Liver (tissue), 9 donors: ENCODE measurements around the gene CYSLTR2. TPM values are rescaled to one million over a fixed set of nuclear protein-coding genes. Genes with fewer than 3 reads are reported as not detected.

Experiments
- DNase-seq: peaks from one replicate; pipeline ENCODE4 v3.0.0-alpha.2; 2017; ENCODE audit warnings: low spot score
- H3K27ac ChIP-seq, 2 donors: one replicate each; pipeline ENCODE4 v1.7.0; 2013; ENCODE audit warnings: inconsistent platforms in 2 of 2, low read length in 2 of 2, control low read depth in 1 of 2, low read depth in 1 of 2, mild to moderate bottlenecking in 1 of 2
- H3K27me3 ChIP-seq, 4 donors: one replicate each; pipeline versions ENCODE4 v1.6.1 to v1.7.0; 2013; ENCODE audit warnings: low read length in 3 of 4, inconsistent platforms in 1 of 4, mild to moderate bottlenecking in 1 of 4, moderate library complexity in 1 of 4; ENCODE audit not compliant: control insufficient read depth in 4 of 4, insufficient read depth in 4 of 4
- H3K36me3 ChIP-seq, 4 donors: one replicate each; pipeline versions ENCODE4 v1.6.1 to v1.7.0; 2013; ENCODE audit warnings: low read length in 3 of 4, mild to moderate bottlenecking in 3 of 4, low read depth in 1 of 4, moderate library complexity in 1 of 4; ENCODE audit not compliant: control insufficient read depth in 4 of 4, insufficient read depth in 3 of 4
- H3K4me1 ChIP-seq, 4 donors: one replicate each; pipeline versions ENCODE4 v1.6.1 to v1.7.0; 2013; ENCODE audit warnings: low read length in 3 of 4, mild to moderate bottlenecking in 3 of 4, moderate library complexity in 1 of 4; ENCODE audit not compliant: control insufficient read depth in 4 of 4, insufficient read depth in 4 of 4
- H3K4me3 ChIP-seq, 3 donors: one replicate each; pipeline versions ENCODE4 v1.6.1 to v1.7.0; 2013; ENCODE audit warnings: low read length in 3 of 3, control low read depth in 1 of 3, low read depth in 1 of 3, mild to moderate bottlenecking in 1 of 3
- H3K9ac ChIP-seq, 2 donors: one replicate each; pipeline ENCODE4 v1.7.0; 2013; ENCODE audit warnings: low read length in 2 of 2, mild to moderate bottlenecking in 2 of 2, moderate library complexity in 2 of 2, control low read depth in 1 of 2, low read depth in 1 of 2
- H3K9me3 ChIP-seq, 4 donors: one replicate each; pipeline versions ENCODE4 v1.6.1 to v1.7.0; 2013; ENCODE audit warnings: low read length in 3 of 4; ENCODE audit not compliant: control insufficient read depth in 4 of 4
- ATF3 ChIP-seq: IDR thresholded peaks from 2 replicates; pipeline ENCODE4 v1.6.1; 2016; ENCODE audit warnings: antibody characterized with exemption
- CTCF ChIP-seq: fragments of 150-350 bp; IDR thresholded peaks from 2 replicates; pipeline ENCODE4 v1.5.1; 2017; ENCODE audit warnings: improper control_type of control experiment, low read depth, low read length; ENCODE audit not compliant: missing input control
- FOXA1 ChIP-seq: IDR thresholded peaks from 2 replicates; pipeline ENCODE4 v1.6.1; 2016; ENCODE audit warnings: antibody characterized with exemption
- FOXA2 ChIP-seq: IDR thresholded peaks from 2 replicates; pipeline ENCODE4 v1.6.1; 2016; ENCODE audit warnings: antibody characterized with exemption
- GABPA ChIP-seq, 2 donors: IDR thresholded peaks in 1 of 2; conservative IDR thresholded peaks in 1 of 2; 2 replicates each; pipeline ENCODE4 v1.6.1; 2016; ENCODE audit warnings: antibody characterized with exemption in 2 of 2, mild to moderate bottlenecking in 1 of 2, moderate library complexity in 1 of 2
- HNF4A ChIP-seq, 2 donors: conservative IDR thresholded peaks; 2 replicates each; pipeline ENCODE4 v1.6.1; 2016; ENCODE audit warnings: antibody characterized with exemption in 2 of 2, mild to moderate bottlenecking in 2 of 2
- MAX ChIP-seq: IDR thresholded peaks from 2 replicates; pipeline ENCODE4 v1.6.1; 2016; ENCODE audit warnings: antibody characterized with exemption
- NR2F2 ChIP-seq: IDR thresholded peaks from 2 replicates; pipeline ENCODE4 v1.6.1; 2016; ENCODE audit warnings: antibody characterized with exemption
- RAD21 ChIP-seq, 2 donors: IDR thresholded peaks; 2 replicates each; pipeline ENCODE4 v1.6.1; 2016; ENCODE audit warnings: antibody characterized with exemption in 2 of 2, mild to moderate bottlenecking in 2 of 2
- REST ChIP-seq: IDR thresholded peaks from 2 replicates; pipeline ENCODE4 v1.6.1; 2016; ENCODE audit warnings: antibody characterized with exemption, mild to moderate bottlenecking
- RXRA ChIP-seq, 2 donors: IDR thresholded peaks; 2 replicates each; pipeline ENCODE4 v1.6.1; 2017 to 2018; ENCODE audit warnings: antibody characterized with exemption in 2 of 2, mild to moderate bottlenecking in 1 of 2
- TAF1 ChIP-seq: conservative IDR thresholded peaks from 2 replicates; pipeline ENCODE4 v1.6.1; 2016; ENCODE audit warnings: antibody characterized with exemption, mild to moderate bottlenecking
- YY1 ChIP-seq: IDR thresholded peaks from 2 replicates; pipeline ENCODE4 v1.6.1; 2016; ENCODE audit warnings: antibody characterized with exemption, mild to moderate bottlenecking
- ZBTB33 ChIP-seq: IDR thresholded peaks from 2 replicates; pipeline ENCODE4 v1.6.1; 2016; ENCODE audit warnings: antibody characterized with exemption
- WGBS: extraction: QIAGEN DNeasy Blood & Tissue Kit; methylation state at CpG from one replicate; pipeline ENCODE4 v1.1.7; 2013; 5-methylcytosine and 5-hydroxymethylcytosine counted together
- polyA plus RNA-seq, 2 donors: library from polyadenylated mRNA; stranded (reverse) in 1 of 2; unstranded in 1 of 2; fragments of 200-250 nt in 1 of 2; fragments of >200 nt in 1 of 2; fragmentation: Nextera tagmentation in 1 of 2; extraction: Ambion mirVana in 1 of 2; gene quantifications; one replicate each; pipeline versions ENCODE4 v1.2.1 to v1.2.3, GENCODE V29; 2013 to 2015
- total RNA-seq, 2 donors: library from RNA; depleted of rRNA; stranded (reverse); fragments of >200 nt; gene quantifications; one replicate each; pipeline ENCODE4 v1.2.3, GENCODE V29; 2014
- donor health status: healthy.
- donor health status: healthy.
- donor health status: healthy.
- donor health status: healthy.
- donor health status: healthy.

The CYSLTR2 gene
- total and polyA plus RNA-seq, 4 donors = 0.07 to 0.37 (median 0.15) TPM

GRCh38 chr13:48739386-48739964 lies 85.7 kb downstream of the CYSLTR2 start:
- no peak for DNase-seq
- no peaks in the 10 kb centered on the region for H3K36me3 ChIP-seq
- no peaks in the 10 kb centered on the region for H3K9me3 ChIP-seq
- no peak for TF ChIP-seq ATF3
- TF ChIP-seq YY1 = no peak
- TF ChIP-seq REST = no peak
- TF ChIP-seq MAX = no peak
- TF ChIP-seq FOXA1 = no peak
- TF ChIP-seq HNF4A (conservative IDR thresholded peaks at IDR 0.05) = no peak
- TF ChIP-seq GABPA (IDR thresholded peaks at IDR 0.05 in 1 of 2, conservative IDR thresholded peaks at IDR 0.05 in 1 of 2) = no peak
- TF ChIP-seq TAF1 = no peak
- no peak for TF ChIP-seq ZBTB33
- TF ChIP-seq NR2F2 = no peak
- TF ChIP-seq FOXA2 = no peak
- TF ChIP-seq RXRA (IDR thresholded peaks at IDR 0.05) = no peak
- TF ChIP-seq CTCF = no peak
- no peak for TF ChIP-seq RAD21 (IDR thresholded peaks at IDR 0.05)
- no peaks in the 10 kb centered on the region for H3K27me3 ChIP-seq
- no peak overlapping the region for H3K4me3 ChIP-seq
- no peaks in the 10 kb centered on the region for H3K4me1 ChIP-seq
- H3K9ac ChIP-seq = no peak overlapping the region
- 65% methylated on average over 9 of the region's 9 CpGs for WGBS
- no peak overlapping the region for H3K27ac ChIP-seq

- no peaks in the 10 kb centered on the region for H3K27me3 ChIP-seq
- H3K36me3 ChIP-seq = no peaks in the 10 kb centered on the region
- DNase-seq = no peak
- WGBS = 73% methylated on average over 2 of the region's 2 CpGs
- no peaks in the 10 kb centered on the region for H3K4me1 ChIP-seq
- TF ChIP-seq REST = no peak
- no peaks in the 10 kb centered on the region for H3K9me3 ChIP-seq
- no peak overlapping the region for H3K27ac ChIP-seq
- no peak overlapping the region for H3K4me3 ChIP-seq
- H3K9ac ChIP-seq = no peak overlapping the region
These were observed 87.6 kb downstream of the CYSLTR2 start for GRCh38 chr13:48741377-48741776.
